Measurements from ENCODE around the gene UNG. TPM values are rescaled to one million over a fixed set of nuclear protein-coding genes. Genes with fewer than 3 reads are reported as not detected.

Gene UNG
- total and polyA plus RNA-seq, 9 donors = 13.5 to 34.2 (median 21.5) TPM

DNA sequence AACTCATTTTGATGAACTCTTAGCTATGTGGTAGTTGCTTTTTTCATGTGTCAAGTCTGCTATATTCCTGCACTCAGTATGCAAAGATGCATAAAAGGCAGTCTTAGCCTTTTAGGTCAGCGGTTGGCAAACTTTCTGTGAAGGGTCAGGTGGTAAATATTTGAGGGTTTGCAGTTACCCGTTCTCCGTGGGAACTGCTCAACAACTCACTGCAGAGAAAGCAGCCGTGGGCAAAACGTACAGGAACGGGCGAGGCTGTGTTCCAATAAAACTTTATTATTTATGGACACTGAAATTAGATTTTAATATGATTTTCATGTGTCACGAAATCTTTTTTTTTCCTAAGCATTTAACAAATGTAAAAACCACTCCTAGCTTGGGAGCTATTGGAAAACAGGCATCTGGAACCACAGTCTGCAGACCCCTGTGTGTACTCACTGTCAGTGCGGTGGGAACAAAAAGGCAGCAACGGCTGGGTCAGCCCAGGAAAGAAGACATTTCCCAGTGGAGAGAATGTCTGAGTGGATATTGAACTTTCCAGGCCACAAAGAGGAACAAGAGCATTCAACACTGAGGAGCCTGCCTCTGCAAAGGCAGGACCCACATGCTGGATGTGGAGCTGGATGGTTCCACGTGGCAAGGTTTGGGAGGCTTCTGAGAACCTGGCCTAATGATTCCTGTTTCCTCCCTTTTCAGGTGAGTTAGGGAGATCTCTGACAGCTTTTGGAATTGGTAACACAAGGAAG, 15.5 kb downstream of the UNG start:
- intact Hi-C loops (cut with DNase I) = loop anchor here in 2 of 4 donors (5.0 to 10.0 kb wide), 2 partner anchors 44 to 272 kb away; no protein-coding TSS in a partner anchor
- Histone ChIP-seq H3K27ac (peak overlapping the region in 1 of 2 donors; percentile 16), H3K4me3 (no peak overlapping the region), H3K36me3 (no peaks in the 10 kb centered on the region), H3K27me3 (no peaks in the 10 kb centered on the region), H3K4me1 (ENCODE audit: insufficient read depth) (peaks cover 23% of the 10 kb centered on the region), H3K9me3 (no peaks in the 10 kb centered on the region)
- TF ChIP-seq EP300 (IDR thresholded peaks at IDR 0.05) (no peak), POLR2A (IDR thresholded peaks at IDR 0.05) (no peak)
- TF ChIP-seq, protein P1, sequence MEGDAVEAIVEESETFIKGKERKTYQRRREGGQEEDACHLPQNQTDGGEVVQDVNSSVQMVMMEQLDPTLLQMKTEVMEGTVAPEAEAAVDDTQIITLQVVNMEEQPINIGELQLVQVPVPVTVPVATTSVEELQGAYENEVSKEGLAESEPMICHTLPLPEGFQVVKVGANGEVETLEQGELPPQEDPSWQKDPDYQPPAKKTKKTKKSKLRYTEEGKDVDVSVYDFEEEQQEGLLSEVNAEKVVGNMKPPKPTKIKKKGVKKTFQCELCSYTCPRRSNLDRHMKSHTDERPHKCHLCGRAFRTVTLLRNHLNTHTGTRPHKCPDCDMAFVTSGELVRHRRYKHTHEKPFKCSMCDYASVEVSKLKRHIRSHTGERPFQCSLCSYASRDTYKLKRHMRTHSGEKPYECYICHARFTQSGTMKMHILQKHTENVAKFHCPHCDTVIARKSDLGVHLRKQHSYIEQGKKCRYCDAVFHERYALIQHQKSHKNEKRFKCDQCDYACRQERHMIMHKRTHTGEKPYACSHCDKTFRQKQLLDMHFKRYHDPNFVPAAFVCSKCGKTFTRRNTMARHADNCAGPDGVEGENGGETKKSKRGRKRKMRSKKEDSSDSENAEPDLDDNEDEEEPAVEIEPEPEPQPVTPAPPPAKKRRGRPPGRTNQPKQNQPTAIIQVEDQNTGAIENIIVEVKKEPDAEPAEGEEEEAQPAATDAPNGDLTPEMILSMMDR (IDR thresholded peaks at IDR 0.05) = no peak
- WGBS, 3 donors = 76 to 82% (median 76%) methylated on average over 11 of the region's 11 CpGs
- DNase-seq = no peak

DNA sequence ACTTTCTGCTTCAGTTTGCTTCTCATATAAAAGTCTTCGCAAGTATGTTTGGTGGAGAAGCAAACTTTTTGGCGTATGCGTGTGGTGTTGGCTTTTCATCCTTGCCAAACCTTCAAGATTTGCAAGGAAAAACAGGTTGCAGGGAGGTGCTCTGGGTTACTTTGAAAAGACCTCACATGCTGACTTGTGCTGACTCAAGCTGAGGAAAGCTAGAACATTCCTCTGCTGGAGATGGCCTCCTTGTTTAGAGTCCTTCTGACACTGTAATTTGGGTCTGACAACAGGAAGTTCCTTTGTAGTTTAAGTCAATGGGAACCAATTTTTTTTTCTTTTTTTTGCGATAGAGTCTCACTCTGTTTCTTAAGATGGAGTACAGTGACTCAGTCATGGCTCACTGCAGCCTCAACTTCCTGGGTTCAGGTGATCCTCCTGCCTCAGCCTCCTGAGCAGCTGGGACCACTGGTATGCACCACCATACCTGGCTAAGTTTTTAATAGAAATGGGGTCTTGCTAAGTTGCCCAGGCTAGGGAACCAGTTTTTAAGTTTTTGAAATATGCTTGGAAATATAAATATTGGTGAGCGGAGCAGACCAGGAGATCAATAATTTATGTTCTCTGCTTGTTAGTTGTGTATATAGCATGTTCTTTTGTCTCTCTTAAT, 16.4 kb downstream of the UNG start:
- Histone ChIP-seq H3K27ac (peak overlapping the region in 1 of 2 donors; percentile 16), H3K9me3 (no peaks in the 10 kb centered on the region), H3K27me3 (no peaks in the 10 kb centered on the region), H3K4me3 (no peak overlapping the region), H3K36me3 (no peaks in the 10 kb centered on the region), H3K4me1 (ENCODE audit: insufficient read depth) (peaks cover 23% of the 10 kb centered on the region)
- TF ChIP-seq EP300 (IDR thresholded peaks at IDR 0.05) (no peak), POLR2A (IDR thresholded peaks at IDR 0.05) (no peak)
- TF ChIP-seq, protein P1 (IDR thresholded peaks at IDR 0.05) = no peak
- no peak for DNase-seq
- intact Hi-C loops (cut with DNase I) = loop anchor here in 2 of 4 donors (5.0 to 10.0 kb wide), 2 partner anchors 44 to 271 kb away; no protein-coding TSS in a partner anchor
- WGBS, 3 donors = 40 to 51% (median 40%) methylated on average over 5 of the region's 5 CpGs

DNA sequence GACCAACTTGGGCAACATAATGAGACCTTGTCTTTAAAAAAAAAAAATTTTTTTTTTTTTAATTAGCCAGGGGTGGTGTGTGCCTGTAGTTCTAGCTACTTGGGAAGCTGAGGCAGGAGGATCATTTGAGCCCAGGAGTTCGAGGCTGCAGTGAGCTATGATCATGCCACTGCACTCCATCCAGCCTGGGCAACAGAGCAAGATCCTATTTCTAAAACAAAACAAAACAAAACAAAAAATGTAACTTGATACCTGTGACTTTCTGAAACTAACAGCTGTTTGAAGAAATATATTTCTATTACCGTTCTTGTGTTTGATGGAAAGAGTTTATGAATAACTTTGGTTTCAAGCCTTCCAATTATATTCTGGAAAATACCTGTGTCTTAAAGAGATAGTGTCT, 17.2 kb downstream of the UNG start:
- H3K4me3 ChIP-seq = no peak overlapping the region
- H3K4me1 ChIP-seq (ENCODE audit: insufficient read depth) = peaks cover 23% of the 10 kb centered on the region
- intact Hi-C loops (cut with DNase I) = loop anchor here in 2 of 4 donors (5.0 to 10.0 kb wide), 2 partner anchors 43 to 270 kb away; no protein-coding TSS in a partner anchor
- no peak for DNase-seq
- H3K9me3 ChIP-seq = no peaks in the 10 kb centered on the region
- H3K27me3 ChIP-seq = no peaks in the 10 kb centered on the region
- TF ChIP-seq POLR2A (IDR thresholded peaks at IDR 0.05) = no peak
- TF ChIP-seq, protein P1 (IDR thresholded peaks at IDR 0.05) = no peak
- TF ChIP-seq EP300 (IDR thresholded peaks at IDR 0.05) = no peak
- no peak overlapping the region for H3K27ac ChIP-seq
- no peaks in the 10 kb centered on the region for H3K36me3 ChIP-seq
- 31 to 52% (median 45%) methylated on average over 2 of the region's 2 CpGs for WGBS, 3 donors

DNA sequence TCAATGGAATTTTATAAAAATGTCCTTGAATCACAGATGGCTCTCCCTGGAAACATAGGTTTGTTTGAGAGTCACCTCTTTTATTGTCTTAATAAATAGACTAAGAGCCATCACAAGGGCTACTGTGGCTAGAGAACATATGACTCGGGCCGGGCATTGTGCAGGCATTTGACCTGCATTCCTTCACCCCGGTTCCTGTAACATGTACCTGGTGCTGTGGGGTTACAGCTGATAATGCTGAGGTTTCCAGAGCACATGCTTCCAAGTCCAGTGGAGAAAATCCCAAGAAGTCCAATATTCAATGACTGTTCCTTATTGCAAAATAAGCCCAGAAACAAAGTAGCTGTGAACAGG, 18.0 kb downstream of the UNG start:
- H3K4me3 ChIP-seq = no peak overlapping the region
- TF ChIP-seq POLR2A (IDR thresholded peaks at IDR 0.05) (no peak), EP300 (IDR thresholded peaks at IDR 0.05) (no peak)
- TF ChIP-seq, protein P1 (IDR thresholded peaks at IDR 0.05) = no peak
- DNase-seq = no peak
- intact Hi-C loops (cut with DNase I) = loop anchor here in 1 of 4 donors (10.0 kb wide), 1 partner anchor 269 kb away; no protein-coding TSS in a partner anchor
- 23 to 59% (median 31%) methylated on average over 3 of the region's 3 CpGs for WGBS, 3 donors
- H3K4me1 ChIP-seq (ENCODE audit: insufficient read depth) = peaks cover 18% of the 10 kb centered on the region
- no peaks in the 10 kb centered on the region for H3K36me3 ChIP-seq
- no peaks in the 10 kb centered on the region for H3K27me3 ChIP-seq
- no peaks in the 10 kb centered on the region for H3K9me3 ChIP-seq
- no peak overlapping the region for H3K27ac ChIP-seq

Measured in ovary (tissue), 9 donors.